IMR-90 (cell line): ENCODE data around the gene ZNF423.

ENCODE experiments used
- BHLHE40 ChIP-seq: fragments of 150-350 bp; IDR thresholded peaks from 2 replicates; pipeline ENCODE4 v1.6.1; 2016; ENCODE audit warnings: mild to moderate bottlenecking, low read depth, low read length
- CHD1 ChIP-seq: IDR thresholded peaks from 2 replicates; pipeline ENCODE4 v1.6.1; 2012; ENCODE audit warnings: low read depth, low read length, improper control_type of control experiment
- CTCF ChIP-seq: conservative IDR thresholded peaks from 2 replicates; pipeline ENCODE4 v1.5.1; 2012; ENCODE audit warnings: mild to moderate bottlenecking, low read depth, low read length, improper control_type of control experiment
- ELK1 ChIP-seq: fragments of 150-350 bp; IDR thresholded peaks from 2 replicates; pipeline ENCODE4 v1.6.1; 2016; ENCODE audit warnings: low read depth, mild to moderate bottlenecking, low read length, moderate library complexity, borderline replicate concordance
- POLR2A ChIP-seq: IDR thresholded peaks from 2 replicates; pipeline ENCODE4 v1.6.1; 2012; ENCODE audit warnings: mild to moderate bottlenecking, low read depth, low read length
- RCOR1 ChIP-seq: IDR thresholded peaks from 2 replicates; pipeline ENCODE4 v1.6.1; 2012; ENCODE audit warnings: mild to moderate bottlenecking, low read length, improper control_type of control experiment; ENCODE audit not compliant: insufficient replicate concordance
- RFX5 ChIP-seq: IDR thresholded peaks from 2 replicates; pipeline ENCODE4 v1.8.0; 2012; ENCODE audit warnings: low read depth, mild to moderate bottlenecking, low read length, moderate library complexity
- USF2 ChIP-seq: fragments of 150-350 bp; IDR thresholded peaks from 2 replicates; pipeline ENCODE4 v1.6.1; 2017; ENCODE audit warnings: mild to moderate bottlenecking, antibody characterized with exemption, low read length, low read depth

- TF ChIP-seq CTCF (no peak), RCOR1 (no peak), CHD1 (no peak), POLR2A (no peak), USF2 (no peak), BHLHE40 (no peak), ELK1 (no peak), RFX5 (no peak)
Measured at GRCh38 chr16:49671333-49671732, 184.6 kb downstream of the ZNF423 start.
